Esophagus muscularis mucosa (tissue), 4 donors: ENCODE data around the gene MAGI1.

ENCODE experiments used
- EP300 ChIP-seq: sonication (generic); formaldehyde crosslinking; IDR thresholded peaks from one replicate; pipeline ENCODE4 v1.6.1; 2017; ENCODE audit warnings: antibody characterized with exemption
- POLR2A ChIP-seq: fragments of 450-650 bp; IDR thresholded peaks from one replicate; pipeline ENCODE4 v1.6.1; 2017; ENCODE audit warnings: antibody characterized with exemption, moderate library complexity, mild to moderate bottlenecking, low read depth
- POLR2AphosphoS5 ChIP-seq, 2 donors: sonication (generic); formaldehyde crosslinking; IDR thresholded peaks; one replicate each; pipeline ENCODE4 v1.6.1; 2017; ENCODE audit warnings: antibody characterized with exemption in 2 of 2
- TF ChIP-seq, protein P1 (sequence below), 3 experiments: fragments of 200-600 bp in 2 of 3; fragments of 450-650 bp in 1 of 3; sonication (generic) in 2 of 3; IDR thresholded peaks; one replicate each; pipeline ENCODE4 v1.5.1; 2017 to 2019; ENCODE audit warnings: antibody characterized with exemption in 3 of 3, mild to moderate bottlenecking in 2 of 3, moderate library complexity in 1 of 3

DNA sequence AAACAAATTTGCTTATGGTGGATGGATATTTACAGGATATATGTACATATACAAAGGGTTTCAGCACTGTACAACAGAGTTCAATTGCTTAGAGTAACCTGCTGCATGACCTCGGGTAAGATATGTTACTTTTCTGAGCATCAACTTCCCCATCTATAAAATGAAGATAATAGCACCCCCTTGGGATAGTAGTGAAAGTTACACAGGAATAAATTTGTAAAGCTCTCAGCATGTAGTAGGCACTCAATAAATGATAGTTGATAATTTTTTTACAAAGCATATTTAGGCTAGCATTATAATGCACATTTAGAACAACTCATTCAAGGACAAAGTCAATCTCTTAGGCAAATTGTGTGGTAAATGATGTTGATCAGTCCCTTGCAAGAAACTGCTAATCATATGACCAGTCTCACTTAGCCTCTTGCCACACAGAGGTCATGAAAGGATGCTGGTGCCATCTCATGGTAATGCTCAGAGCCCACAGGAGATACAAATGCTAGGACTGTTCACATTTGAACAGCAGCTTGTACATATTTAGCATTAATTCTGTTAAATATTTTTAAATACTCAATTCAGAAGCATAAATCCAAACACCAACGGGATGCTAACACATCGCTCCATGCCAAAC, 123.9 kb downstream of the MAGI1 start:
- TF ChIP-seq, protein P1, sequence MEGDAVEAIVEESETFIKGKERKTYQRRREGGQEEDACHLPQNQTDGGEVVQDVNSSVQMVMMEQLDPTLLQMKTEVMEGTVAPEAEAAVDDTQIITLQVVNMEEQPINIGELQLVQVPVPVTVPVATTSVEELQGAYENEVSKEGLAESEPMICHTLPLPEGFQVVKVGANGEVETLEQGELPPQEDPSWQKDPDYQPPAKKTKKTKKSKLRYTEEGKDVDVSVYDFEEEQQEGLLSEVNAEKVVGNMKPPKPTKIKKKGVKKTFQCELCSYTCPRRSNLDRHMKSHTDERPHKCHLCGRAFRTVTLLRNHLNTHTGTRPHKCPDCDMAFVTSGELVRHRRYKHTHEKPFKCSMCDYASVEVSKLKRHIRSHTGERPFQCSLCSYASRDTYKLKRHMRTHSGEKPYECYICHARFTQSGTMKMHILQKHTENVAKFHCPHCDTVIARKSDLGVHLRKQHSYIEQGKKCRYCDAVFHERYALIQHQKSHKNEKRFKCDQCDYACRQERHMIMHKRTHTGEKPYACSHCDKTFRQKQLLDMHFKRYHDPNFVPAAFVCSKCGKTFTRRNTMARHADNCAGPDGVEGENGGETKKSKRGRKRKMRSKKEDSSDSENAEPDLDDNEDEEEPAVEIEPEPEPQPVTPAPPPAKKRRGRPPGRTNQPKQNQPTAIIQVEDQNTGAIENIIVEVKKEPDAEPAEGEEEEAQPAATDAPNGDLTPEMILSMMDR (IDR thresholded peaks at IDR 0.05), result no peak
- TF ChIP-seq POLR2A (no peak), POLR2AphosphoS5 (IDR thresholded peaks at IDR 0.05) (no peak), EP300 (no peak)
